Measurements from ENCODE around the gene SNAPC4. TPM values are rescaled to one million over a fixed set of nuclear protein-coding genes. Genes with fewer than 3 reads are reported as not detected.

Gene SNAPC4
- polyA plus RNA-seq (2011; rRNA removed) (2.7 and 3.1 TPM in 2 replicates), polyA plus RNA-seq (2017; fragmentation: RNase III; extraction: RNeasy Plus Mini Kit Qiagen cat#74134 plus additional on column Dnase treatment) (10.1 to 10.8 TPM (median 10.3 TPM) in 3 replicates), polyA minus RNA-seq (2011; rRNA and poly(A)+ RNA removed) (4.5 and 4.6 TPM in 2 replicates)
- polyA plus RNA-seq (2012; cell fraction: cytosol; rRNA removed), result 5.2 and 6.4 TPM in 2 replicates
- 25.6 and 36.1 TPM in 2 replicates for polyA plus RNA-seq (2012; cell fraction: nucleus; rRNA removed)

DNA sequence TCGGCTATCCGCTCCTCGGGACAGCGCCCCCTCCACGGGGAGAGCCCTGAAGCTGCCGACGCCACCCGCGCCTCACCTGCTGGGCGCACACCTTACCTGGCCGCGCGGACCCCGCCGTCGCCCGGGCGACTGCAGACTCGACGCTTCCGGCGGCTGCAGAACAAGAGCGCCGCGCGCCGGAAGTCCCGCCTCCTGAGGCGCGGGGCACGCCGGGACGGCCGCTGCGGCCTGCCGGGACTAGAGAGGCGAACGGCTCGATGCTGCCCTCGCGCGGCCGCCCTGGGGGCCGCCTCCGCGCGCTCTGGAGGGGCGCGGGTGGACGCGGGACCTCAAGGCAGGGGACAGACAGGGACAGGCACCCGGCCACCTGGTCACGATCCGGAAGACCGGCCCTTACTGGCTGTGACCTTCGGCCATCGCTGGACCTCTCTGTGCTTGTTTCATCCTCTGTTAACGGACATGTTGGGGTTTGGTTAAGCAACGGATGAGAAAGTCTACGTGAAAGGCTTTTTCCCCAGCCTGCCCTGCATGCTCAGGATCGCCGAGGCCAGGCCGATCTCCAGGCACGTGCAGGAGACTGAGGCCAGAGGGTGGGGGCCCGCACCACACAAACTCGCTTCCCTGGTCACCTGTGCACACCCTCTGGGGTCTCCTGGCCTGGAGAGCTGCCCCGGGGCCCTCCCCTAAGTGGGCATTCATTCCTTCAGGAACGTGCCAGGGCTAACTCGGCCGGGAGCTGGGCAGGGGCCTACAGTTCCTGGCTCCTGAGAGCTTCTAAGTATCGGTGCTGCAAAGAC, at the start of gene SNAPC4:
Gene SNAPC4 (minus strand): TSS at position 133 of the 797 bp plus-strand sequence. CDS start 1,742 bp downstream, outside the sequence.
- Histone ChIP-seq H3K4me1 (peaks cover 14% of the 10 kb centered on the region; the same call in 2 of the 3 replicates), H3K9me3 (no peaks in the 10 kb centered on the region), H3K4me3 (peak within 1 kb of the TSS; percentile 100), H3K27ac (peak within 1 kb of the TSS; percentile 98 to 99), H3K4me2 (peak within 1 kb of the TSS; percentile 94)
- peak; percentile 84 to 95 for ATAC-seq
- POLR2A ChIA-PET, result interaction anchor here (1.4 to 6.7 kb wide), 2 partner anchors 9 to 37 kb away, joined by 5 to 33 read pairs; partner anchors contain the start of gene DNLZ
- no peak for FAIRE-seq
- CTCF ChIA-PET, result interaction anchor here (0.6 to 8.9 kb wide), 30 partner anchors 8 to 327 kb away, joined by 3 to 100 read pairs (median 4); partner anchors contain the start of genes DNLZ, ENTR1 and PMPCA
- DNase-seq (ENCODE audit: low read depth in 1 of 2, low spot score in 1 of 2), result peak; percentile 80 to 87
- 22% methylated on average over 11 of the region's 71 CpGs for WGBS (ENCODE audit: missing lambda C conversion rate)
- no peak for TF ChIP-seq NPAS2 (CRISPR knock-in tag; IDR thresholded peaks at IDR 0.05; ENCODE audit: borderline replicate concordance)
- no peak for TF ChIP-seq HMGXB4 (CRISPR knock-in tag; IDR thresholded peaks at IDR 0.05; ENCODE audit: borderline replicate concordance)
- TF ChIP-seq BHLHE40 (IDR thresholded peaks at IDR 0.05; ENCODE audit: low read depth, low read length), result no peak
- TF ChIP-seq, protein P1, sequence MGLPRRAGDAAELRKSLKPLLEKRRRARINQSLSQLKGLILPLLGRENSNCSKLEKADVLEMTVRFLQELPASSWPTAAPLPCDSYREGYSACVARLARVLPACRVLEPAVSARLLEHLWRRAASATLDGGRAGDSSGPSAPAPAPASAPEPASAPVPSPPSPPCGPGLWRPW (IDR thresholded peaks at IDR 0.05), result no peak
- TF ChIP-seq GATA3 (IDR thresholded peaks at IDR 0.05; ENCODE audit: borderline replicate concordance), result no peak
- TF ChIP-seq, protein P2, sequence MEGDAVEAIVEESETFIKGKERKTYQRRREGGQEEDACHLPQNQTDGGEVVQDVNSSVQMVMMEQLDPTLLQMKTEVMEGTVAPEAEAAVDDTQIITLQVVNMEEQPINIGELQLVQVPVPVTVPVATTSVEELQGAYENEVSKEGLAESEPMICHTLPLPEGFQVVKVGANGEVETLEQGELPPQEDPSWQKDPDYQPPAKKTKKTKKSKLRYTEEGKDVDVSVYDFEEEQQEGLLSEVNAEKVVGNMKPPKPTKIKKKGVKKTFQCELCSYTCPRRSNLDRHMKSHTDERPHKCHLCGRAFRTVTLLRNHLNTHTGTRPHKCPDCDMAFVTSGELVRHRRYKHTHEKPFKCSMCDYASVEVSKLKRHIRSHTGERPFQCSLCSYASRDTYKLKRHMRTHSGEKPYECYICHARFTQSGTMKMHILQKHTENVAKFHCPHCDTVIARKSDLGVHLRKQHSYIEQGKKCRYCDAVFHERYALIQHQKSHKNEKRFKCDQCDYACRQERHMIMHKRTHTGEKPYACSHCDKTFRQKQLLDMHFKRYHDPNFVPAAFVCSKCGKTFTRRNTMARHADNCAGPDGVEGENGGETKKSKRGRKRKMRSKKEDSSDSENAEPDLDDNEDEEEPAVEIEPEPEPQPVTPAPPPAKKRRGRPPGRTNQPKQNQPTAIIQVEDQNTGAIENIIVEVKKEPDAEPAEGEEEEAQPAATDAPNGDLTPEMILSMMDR (IDR thresholded peaks at IDR 0.05), result peak; percentile 93
- TF ChIP-seq JUN (IDR thresholded peaks at IDR 0.05), result peak; percentile 31 to 81; a peak in 4 of 5 replicates
- no peak for TF ChIP-seq TP53 (CRISPR knock-in tag; IDR thresholded peaks at IDR 0.05)
- no peak for TF ChIP-seq NFE2L2 (conservative IDR thresholded peaks at IDR 0.05; ENCODE audit: low read length)
- no peak for TF ChIP-seq FOSB (CRISPR knock-in tag; IDR thresholded peaks at IDR 0.05)
- no peak for TF ChIP-seq JUNB (IDR thresholded peaks at IDR 0.05)
- no peak for TF ChIP-seq RFX5 (IDR thresholded peaks at IDR 0.05)
- TF ChIP-seq ESRRA (IDR thresholded peaks at IDR 0.05; ENCODE audit: borderline replicate concordance, low read length), result no peak
- TF ChIP-seq HEYL (CRISPR knock-in tag; IDR thresholded peaks at IDR 0.05), result no peak
- TF ChIP-seq, protein P3, sequence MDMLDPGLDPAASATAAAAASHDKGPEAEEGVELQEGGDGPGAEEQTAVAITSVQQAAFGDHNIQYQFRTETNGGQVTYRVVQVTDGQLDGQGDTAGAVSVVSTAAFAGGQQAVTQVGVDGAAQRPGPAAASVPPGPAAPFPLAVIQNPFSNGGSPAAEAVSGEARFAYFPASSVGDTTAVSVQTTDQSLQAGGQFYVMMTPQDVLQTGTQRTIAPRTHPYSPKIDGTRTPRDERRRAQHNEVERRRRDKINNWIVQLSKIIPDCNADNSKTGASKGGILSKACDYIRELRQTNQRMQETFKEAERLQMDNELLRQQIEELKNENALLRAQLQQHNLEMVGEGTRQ (IDR thresholded peaks at IDR 0.05), result no peak
- peak; percentile 72; the same call in 1 of the 2 replicates for TF ChIP-seq PHF8 (IDR thresholded peaks at IDR 0.05; ENCODE audit: borderline replicate concordance, low read depth)
- peak; percentile 69 for TF ChIP-seq MAX (IDR thresholded peaks at IDR 0.05)
- TF ChIP-seq RNF2 (IDR thresholded peaks at IDR 0.05; ENCODE audit: borderline replicate concordance, low read depth), result no peak
- no peak for TF ChIP-seq FOXS1 (CRISPR knock-in tag; IDR thresholded peaks at IDR 0.05)
- TF ChIP-seq RARB (CRISPR knock-in tag; IDR thresholded peaks at IDR 0.05), result no peak
- TF ChIP-seq MAZ (IDR thresholded peaks at IDR 0.05; ENCODE audit: borderline replicate concordance, low read depth, low read length), result 0 out of 2 replicates have a peak, but pooled peaks have one; percentile 47
- TF ChIP-seq MAFK (IDR thresholded peaks at IDR 0.05; ENCODE audit: partially characterized antibody), result no peak
- TF ChIP-seq ZC3H11A (IDR thresholded peaks at IDR 0.05), result no peak
- 0 out of 2 replicates have a peak, but pooled peaks have one; percentile 41 for TF ChIP-seq HOXB5 (CRISPR knock-in tag; IDR thresholded peaks at IDR 0.05)
- no peak for TF ChIP-seq CBX2 (IDR thresholded peaks at IDR 0.05; ENCODE audit: borderline replicate concordance, low read depth)
- TF ChIP-seq KDM5A (IDR thresholded peaks at IDR 0.05), result no peak
- TF ChIP-seq, protein P4, sequence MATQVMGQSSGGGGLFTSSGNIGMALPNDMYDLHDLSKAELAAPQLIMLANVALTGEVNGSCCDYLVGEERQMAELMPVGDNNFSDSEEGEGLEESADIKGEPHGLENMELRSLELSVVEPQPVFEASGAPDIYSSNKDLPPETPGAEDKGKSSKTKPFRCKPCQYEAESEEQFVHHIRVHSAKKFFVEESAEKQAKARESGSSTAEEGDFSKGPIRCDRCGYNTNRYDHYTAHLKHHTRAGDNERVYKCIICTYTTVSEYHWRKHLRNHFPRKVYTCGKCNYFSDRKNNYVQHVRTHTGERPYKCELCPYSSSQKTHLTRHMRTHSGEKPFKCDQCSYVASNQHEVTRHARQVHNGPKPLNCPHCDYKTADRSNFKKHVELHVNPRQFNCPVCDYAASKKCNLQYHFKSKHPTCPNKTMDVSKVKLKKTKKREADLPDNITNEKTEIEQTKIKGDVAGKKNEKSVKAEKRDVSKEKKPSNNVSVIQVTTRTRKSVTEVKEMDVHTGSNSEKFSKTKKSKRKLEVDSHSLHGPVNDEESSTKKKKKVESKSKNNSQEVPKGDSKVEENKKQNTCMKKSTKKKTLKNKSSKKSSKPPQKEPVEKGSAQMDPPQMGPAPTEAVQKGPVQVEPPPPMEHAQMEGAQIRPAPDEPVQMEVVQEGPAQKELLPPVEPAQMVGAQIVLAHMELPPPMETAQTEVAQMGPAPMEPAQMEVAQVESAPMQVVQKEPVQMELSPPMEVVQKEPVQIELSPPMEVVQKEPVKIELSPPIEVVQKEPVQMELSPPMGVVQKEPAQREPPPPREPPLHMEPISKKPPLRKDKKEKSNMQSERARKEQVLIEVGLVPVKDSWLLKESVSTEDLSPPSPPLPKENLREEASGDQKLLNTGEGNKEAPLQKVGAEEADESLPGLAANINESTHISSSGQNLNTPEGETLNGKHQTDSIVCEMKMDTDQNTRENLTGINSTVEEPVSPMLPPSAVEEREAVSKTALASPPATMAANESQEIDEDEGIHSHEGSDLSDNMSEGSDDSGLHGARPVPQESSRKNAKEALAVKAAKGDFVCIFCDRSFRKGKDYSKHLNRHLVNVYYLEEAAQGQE (IDR thresholded peaks at IDR 0.05), result no peak
- TF ChIP-seq MYC (IDR thresholded peaks at IDR 0.05; ENCODE audit: borderline replicate concordance, low read length), result no peak
- TF ChIP-seq ZNF302 (CRISPR knock-in tag; IDR thresholded peaks at IDR 0.05), result no peak
- no peak for TF ChIP-seq HOXA7 (CRISPR knock-in tag; IDR thresholded peaks at IDR 0.05)

Data from A549 (cell line).